DOHH2 (cell line): ENCODE data around the gene TNFAIP3.

Source experiments
- H3F3A ChIP-seq: fragments of 200-600 bp; sonication (generic), shearing (Covaris generic); 2 replicates; pipeline ENCODE4 v1.6.0; 2016; ENCODE audit warnings: antibody characterized with exemption, mild to moderate bottlenecking; ENCODE audit not compliant: control insufficient read depth, insufficient read depth
- H3K27ac ChIP-seq: fragments of 200-600 bp; sonication (generic); 2 replicates; pipeline ENCODE4 v1.5.1; 2014; ENCODE audit warnings: low read depth, mild to moderate bottlenecking, low read length, moderate library complexity
- H3K27me3 ChIP-seq: fragments of 200-600 bp; sonication (generic); 2 replicates; pipeline ENCODE4 v1.6.1; 2014; ENCODE audit warnings: mild to moderate bottlenecking, low read length, mixed read lengths; ENCODE audit not compliant: control insufficient read depth
- H3K36me3 ChIP-seq: fragments of 200-600 bp; sonication (generic); 2 replicates; pipeline ENCODE4 v1.6.1; 2014; ENCODE audit warnings: mild to moderate bottlenecking, low read length, moderate library complexity, mixed read lengths; ENCODE audit not compliant: control insufficient read depth
- H3K4me1 ChIP-seq: fragments of 200-600 bp; sonication (generic); 2 replicates; pipeline ENCODE4 v1.6.1; 2014; ENCODE audit warnings: mild to moderate bottlenecking, low read length, mixed read lengths; ENCODE audit not compliant: control insufficient read depth
- H3K4me2 ChIP-seq: fragments of 200-600 bp; sonication (generic); 2 replicates; pipeline ENCODE4 v1.6.0; 2014; ENCODE audit warnings: mild to moderate bottlenecking, low read length, moderate library complexity
- H3K4me3 ChIP-seq: fragments of 200-600 bp; sonication (generic); 2 replicates; pipeline ENCODE4 v1.5.1; 2014; ENCODE audit warnings: mild to moderate bottlenecking, low read length, mixed read lengths
- H3K79me2 ChIP-seq: fragments of 200-600 bp; sonication (generic); 2 replicates; pipeline ENCODE4 v1.6.1; 2014; ENCODE audit warnings: mild to moderate bottlenecking, low read length, mixed read lengths; ENCODE audit not compliant: control insufficient read depth
- H3K9me2 ChIP-seq: fragments of 200-600 bp; sonication (generic); replicated peaks from 2 replicates; pipeline ENCODE4 v1.6.1; 2014; ENCODE audit warnings: mild to moderate bottlenecking, low read length, mixed read lengths; ENCODE audit not compliant: control insufficient read depth
- H3K9me3 ChIP-seq: fragments of 200-600 bp; sonication (generic); 2 replicates; pipeline ENCODE4 v1.6.1; 2014; ENCODE audit warnings: antibody characterized with exemption, low read length, mixed read lengths; ENCODE audit not compliant: control insufficient read depth, insufficient read depth
- H4K20me1 ChIP-seq: fragments of 200-600 bp; sonication (generic); 2 replicates; pipeline ENCODE4 v1.6.0; 2014; ENCODE audit warnings: low read depth, mild to moderate bottlenecking, antibody characterized with exemption, low read length, moderate library complexity; ENCODE audit not compliant: control insufficient read depth, insufficient read depth
- EZH2phosphoT487 ChIP-seq: fragments of 200-600 bp; sonication (generic); IDR thresholded peaks from 2 replicates; pipeline ENCODE4 v1.6.1; 2017; ENCODE audit warnings: borderline replicate concordance, mild to moderate bottlenecking, antibody characterized with exemption, low read length, moderate library complexity, mixed read lengths
- TF ChIP-seq, protein P1 (sequence below): fragments of 200-600 bp; sonication (generic); IDR thresholded peaks from one replicate; pipeline ENCODE4 v1.5.1; 2014; ENCODE audit warnings: antibody characterized with exemption, mild to moderate bottlenecking, low read depth, low read length; ENCODE audit not compliant: poor library complexity, severe bottlenecking

TNFAIP3 gene

DNA sequence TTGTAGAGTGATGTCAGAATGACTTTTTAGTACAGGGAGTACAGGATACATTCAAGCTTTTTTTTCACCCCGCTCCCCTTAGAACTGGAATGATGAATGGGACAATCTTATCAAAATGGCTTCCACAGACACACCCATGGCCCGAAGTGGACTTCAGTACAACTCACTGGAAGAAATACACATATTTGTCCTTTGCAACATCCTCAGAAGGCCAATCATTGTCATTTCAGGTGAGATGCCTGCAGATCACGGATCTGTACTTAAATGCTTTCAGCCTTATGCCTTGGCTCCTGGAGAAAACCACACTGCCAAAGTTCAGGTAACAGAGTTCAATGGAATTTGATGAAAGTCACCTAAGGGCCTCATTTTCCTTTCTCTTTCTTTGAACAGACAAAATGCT is 8.5 kb downstream of the TNFAIP3 start:
- Histone ChIP-seq H3K4me1 (peaks cover 30% of the 10 kb centered on the region), H3F3A (no peaks in the 10 kb centered on the region; the same call in 1 of the 2 replicates), H3K27ac (no peak overlapping the region), H3K79me2 (no peaks in the 10 kb centered on the region), H3K4me3 (no peak overlapping the region), H3K27me3 (0 out of 2 replicates have a peak, but pooled peaks cover under 1% of the 10 kb centered on the region), H3K4me2 (no peak overlapping the region), H4K20me1 (no peaks in the 10 kb centered on the region), H3K9me2 (no peaks in the 10 kb centered on the region), H3K9me3 (no peaks in the 10 kb centered on the region), H3K36me3 (peaks cover 44% of the 10 kb centered on the region)
- TF ChIP-seq, protein P1, sequence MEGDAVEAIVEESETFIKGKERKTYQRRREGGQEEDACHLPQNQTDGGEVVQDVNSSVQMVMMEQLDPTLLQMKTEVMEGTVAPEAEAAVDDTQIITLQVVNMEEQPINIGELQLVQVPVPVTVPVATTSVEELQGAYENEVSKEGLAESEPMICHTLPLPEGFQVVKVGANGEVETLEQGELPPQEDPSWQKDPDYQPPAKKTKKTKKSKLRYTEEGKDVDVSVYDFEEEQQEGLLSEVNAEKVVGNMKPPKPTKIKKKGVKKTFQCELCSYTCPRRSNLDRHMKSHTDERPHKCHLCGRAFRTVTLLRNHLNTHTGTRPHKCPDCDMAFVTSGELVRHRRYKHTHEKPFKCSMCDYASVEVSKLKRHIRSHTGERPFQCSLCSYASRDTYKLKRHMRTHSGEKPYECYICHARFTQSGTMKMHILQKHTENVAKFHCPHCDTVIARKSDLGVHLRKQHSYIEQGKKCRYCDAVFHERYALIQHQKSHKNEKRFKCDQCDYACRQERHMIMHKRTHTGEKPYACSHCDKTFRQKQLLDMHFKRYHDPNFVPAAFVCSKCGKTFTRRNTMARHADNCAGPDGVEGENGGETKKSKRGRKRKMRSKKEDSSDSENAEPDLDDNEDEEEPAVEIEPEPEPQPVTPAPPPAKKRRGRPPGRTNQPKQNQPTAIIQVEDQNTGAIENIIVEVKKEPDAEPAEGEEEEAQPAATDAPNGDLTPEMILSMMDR, result no peak
- TF ChIP-seq EZH2phosphoT487, result no peak

DNA sequence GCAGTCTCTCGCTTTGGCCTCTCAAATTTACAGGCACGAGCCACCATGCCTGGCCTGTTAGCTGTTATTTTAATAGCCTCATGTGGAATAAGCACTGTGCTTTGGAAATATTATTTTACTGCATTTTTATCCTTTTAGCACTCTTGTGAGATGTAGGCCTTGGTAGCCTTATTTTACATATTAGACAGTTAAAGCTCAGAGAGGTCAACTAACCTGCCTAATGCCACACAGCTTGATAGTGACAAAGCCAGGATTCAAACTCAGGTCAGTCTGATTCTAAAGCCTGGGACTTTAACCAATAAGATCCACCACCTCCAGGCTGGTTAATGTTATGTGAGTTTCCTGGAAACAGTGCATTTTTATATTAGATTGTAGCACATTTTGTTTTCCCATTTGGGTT is 9.5 kb downstream of the TNFAIP3 start:
- TF ChIP-seq, protein P1, result no peak
- no peak for TF ChIP-seq EZH2phosphoT487
- no peak overlapping the region for H3K27ac ChIP-seq
- H3K4me3 ChIP-seq, result no peak overlapping the region
- H3K36me3 ChIP-seq, result peaks cover 45% of the 10 kb centered on the region
- H3K79me2 ChIP-seq, result no peaks in the 10 kb centered on the region
- H3K9me2 ChIP-seq, result no peaks in the 10 kb centered on the region
- no peaks in the 10 kb centered on the region for H3K27me3 ChIP-seq
- H3K9me3 ChIP-seq, result no peaks in the 10 kb centered on the region
- peaks cover 21% of the 10 kb centered on the region for H3K4me1 ChIP-seq
- no peaks in the 10 kb centered on the region for H3F3A ChIP-seq
- H3K4me2 ChIP-seq, result no peak overlapping the region
- no peaks in the 10 kb centered on the region for H4K20me1 ChIP-seq

DNA sequence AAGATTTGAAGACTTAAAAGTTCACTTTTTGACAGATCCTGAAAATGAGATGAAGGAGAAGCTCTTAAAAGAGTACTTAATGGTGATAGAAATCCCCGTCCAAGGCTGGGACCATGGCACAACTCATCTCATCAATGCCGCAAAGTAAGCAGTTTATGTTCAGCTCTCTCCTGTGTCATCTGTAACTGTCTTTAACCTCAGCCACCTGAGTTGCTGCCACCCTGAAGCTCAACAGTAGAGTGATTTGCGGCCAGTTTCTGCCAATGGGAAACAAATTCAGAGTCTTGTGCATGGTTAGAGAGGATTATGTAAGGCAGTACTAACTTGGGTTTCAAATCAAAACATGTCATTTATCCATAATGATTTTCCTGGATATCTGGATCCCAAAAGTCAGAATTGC is 10.1 kb downstream of the TNFAIP3 start:
- TF ChIP-seq, protein P1, result no peak
- TF ChIP-seq EZH2phosphoT487, result no peak
- Histone ChIP-seq H3K4me1 (peaks cover 15% of the 10 kb centered on the region), H3K4me3 (no peak overlapping the region), H3K27me3 (no peaks in the 10 kb centered on the region), H3K36me3 (peaks cover 43% of the 10 kb centered on the region), H3F3A (no peaks in the 10 kb centered on the region), H4K20me1 (no peaks in the 10 kb centered on the region), H3K27ac (no peak overlapping the region), H3K79me2 (no peaks in the 10 kb centered on the region), H3K4me2 (no peak overlapping the region), H3K9me3 (no peaks in the 10 kb centered on the region), H3K9me2 (no peaks in the 10 kb centered on the region)
